NCI-H526 treated with DMSO at 0.1 percent for 48 hours (cell line): ENCODE measurements around the gene DNM2.
"Not testable (repeated sequence)": the region's sequence is repeated elsewhere in the genome, so short reads cannot be mapped to it uniquely, and the experiment has no call there.

Experiments
- DNase-seq: peaks from one replicate; lab custom pipeline; 2025; lab: John Stamatoyannopoulos, UW

DNM2 gene

GRCh38 chr19:10838377-10838776 lies 120.5 kb downstream of the DNM2 start:
- no peak for DNase-seq

- DNase-seq: no peak
These were observed 121.5 kb downstream of the DNM2 start for GRCh38 chr19:10839114-10840050.

GRCh38 chr19:10842788-10843187 lies 124.9 kb downstream of the DNM2 start:
- DNase-seq: no peak

DNA sequence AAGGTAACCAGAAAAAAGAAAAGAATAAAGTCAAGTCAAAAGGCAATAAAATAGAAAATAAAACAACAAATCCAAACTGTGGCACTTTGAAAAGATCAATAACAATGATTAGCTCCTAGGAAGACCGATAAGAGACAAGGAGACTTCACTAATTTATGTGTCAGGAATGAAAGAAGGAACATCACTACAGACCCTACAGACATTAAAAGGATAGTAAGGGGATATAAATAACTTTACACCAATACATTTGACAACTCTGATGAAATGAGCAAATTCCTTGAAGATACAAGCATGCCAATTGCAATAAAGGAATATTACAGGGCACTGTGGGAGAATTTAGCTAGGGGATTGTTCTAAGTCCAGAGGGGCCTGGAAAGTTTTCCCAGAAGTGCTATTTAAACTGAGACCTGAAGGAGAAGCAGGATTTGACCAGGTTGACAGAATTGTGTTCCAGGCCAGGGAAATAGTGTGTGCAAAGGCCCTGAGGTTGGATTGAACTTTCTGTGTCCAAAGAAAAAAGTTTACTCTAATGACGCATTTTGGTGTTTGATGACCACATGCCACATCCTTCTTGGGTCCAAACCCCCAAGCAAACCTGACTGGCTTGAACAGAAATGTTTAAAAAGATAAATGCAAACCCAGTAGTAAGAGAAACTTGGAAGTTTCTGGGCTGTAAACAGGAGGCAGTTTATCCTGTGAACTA lies 128.8 kb downstream of the DNM2 start:
- no peak for DNase-seq

GRCh38 chr19:10848230-10848856 lies 130.5 kb downstream of the DNM2 start, which contains the start of gene C19orf38:
Gene C19orf38 (plus strand): TSS chr19:10848415. CDS start chr19:10848509, 94 bp downstream.
- no peak for DNase-seq

- DNase-seq: no peak
These were observed 132.8 kb downstream of the DNM2 start for GRCh38 chr19:10850631-10851030.

GRCh38 chr19:10852098-10852800 lies 134.4 kb downstream of the DNM2 start:
- DNase-seq: no peak

- no peak for DNase-seq
These were observed 135.1 kb downstream of the DNM2 start for GRCh38 chr19:10852941-10853340.

DNA sequence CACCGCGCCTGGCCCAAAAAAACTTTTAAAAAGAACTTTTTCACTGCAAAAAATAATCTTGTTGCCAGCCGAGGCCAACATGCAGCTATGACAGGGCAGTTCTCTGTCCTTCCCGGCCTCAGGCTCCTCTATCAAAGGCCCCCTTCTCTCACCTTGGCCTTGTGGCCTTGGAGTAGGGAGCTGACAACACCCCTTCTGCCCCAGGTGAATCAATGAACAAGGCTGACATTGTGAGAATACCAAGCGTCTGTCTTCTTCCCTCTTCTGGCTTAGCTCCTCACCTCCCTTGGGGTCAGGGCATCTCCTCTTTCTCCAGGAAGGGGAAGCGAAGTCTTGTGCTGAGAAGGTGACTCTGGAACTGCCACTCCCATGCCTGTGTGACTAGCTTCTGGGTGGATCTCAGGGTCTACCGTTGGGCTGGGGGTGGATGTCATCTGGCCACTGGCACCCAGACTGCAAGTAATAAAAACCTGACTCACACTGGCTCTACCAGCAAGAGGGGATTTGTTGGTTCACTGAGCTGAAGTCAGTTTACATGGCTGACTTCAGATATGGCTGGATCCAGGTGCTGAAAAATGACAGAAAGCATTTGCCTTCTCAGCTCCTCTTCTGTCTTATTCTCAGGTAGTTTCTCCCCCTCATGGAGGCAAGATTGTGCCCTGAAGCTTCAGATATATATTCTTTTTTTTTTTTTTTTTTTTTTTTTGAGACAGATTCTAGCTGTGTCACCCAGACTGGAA lies 136.6 kb downstream of the DNM2 start:
- DNase-seq: no peak

DNA sequence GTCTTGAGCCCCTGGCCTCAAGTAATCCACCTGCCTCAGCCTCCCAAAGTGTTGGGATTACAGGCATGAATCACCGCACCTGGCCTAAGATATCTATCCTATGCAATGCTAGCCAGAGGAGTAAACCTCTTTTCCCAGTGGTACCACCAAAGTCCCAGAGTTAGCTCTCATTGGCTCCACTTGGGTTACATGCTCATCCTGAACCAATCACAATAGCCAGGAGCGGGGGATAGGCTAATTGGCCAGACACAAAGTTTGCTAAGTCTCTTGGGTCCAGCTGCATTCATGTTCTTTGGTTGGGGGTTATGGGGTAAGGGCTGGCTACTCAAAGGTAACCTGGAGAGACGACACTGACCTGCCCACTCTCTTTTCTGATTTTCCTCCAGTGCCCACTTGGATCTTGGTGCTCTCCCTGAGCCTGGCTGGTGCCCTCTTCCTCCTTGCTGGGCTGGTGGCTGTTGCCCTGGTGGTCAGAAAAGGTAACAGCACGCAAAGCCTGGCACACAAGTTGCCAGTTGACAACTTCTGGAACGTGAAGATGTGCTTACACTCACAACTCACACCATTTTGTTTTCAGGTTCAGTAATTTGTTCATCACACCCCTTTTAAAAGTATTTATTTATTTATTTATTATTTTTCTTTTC lies 138.1 kb downstream of the DNM2 start:
- no peak for DNase-seq

- DNase-seq: not testable (repeated sequence)
These were observed 139.0 kb downstream of the DNM2 start for GRCh38 chr19:10856899-10857298.

GRCh38 chr19:10858204-10858828 lies 140.4 kb downstream of the DNM2 start:
- no peak for DNase-seq

DNA sequence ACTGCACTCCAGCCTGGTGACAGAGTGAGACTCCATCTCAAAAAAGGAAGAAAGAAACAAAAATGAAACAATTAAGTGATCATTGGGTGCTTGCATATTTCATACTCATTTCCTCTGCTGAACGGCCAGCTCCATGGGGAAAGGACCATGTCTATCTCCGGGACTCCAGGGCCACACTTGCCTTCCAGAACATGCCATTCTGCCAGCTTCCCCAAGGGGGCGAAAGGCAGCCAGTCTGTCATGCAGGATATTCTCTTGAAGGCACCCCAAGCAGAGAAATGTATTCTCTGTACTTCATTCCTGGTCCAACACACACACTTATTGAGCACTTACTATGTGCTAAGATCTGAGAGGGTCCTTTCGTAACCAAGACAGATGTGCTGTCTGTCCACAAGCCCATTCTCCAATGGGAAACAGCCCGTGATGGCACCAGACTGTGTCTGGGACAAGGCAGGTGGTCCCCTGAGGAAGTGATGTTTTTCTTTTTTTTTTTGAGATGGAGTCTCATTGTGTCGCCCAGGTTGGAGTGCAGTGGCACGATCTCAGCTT lies 143.3 kb downstream of the DNM2 start:
- no peak for DNase-seq

GRCh38 chr19:10862561-10863106 lies 144.8 kb downstream of the DNM2 start:
- no peak for DNase-seq

- no peak for DNase-seq
These were observed 145.3 kb downstream of the DNM2 start for GRCh38 chr19:10863107-10863717.

- DNase-seq: peak; percentile 20
These were observed 146.6 kb downstream of the DNM2 start for GRCh38 chr19:10864538-10864899.

DNA sequence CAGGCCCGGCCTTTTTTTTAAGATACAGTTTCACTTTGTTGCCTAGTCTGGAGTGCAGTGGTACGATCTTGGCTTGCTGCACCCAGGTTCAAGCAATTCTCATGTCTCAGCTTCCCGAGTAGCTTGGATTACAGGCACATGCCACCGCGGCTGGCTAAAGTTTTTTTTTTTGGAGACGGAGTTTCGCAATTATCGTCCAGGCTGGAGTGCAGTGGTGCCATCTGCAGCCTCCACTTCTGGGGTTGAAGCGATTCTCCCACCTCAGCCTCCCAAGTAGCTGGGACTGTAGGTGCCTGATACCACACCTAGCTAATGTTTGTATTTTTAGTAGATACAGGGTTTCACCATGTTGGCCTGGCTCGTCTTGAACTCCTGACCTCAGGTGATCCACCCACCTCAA lies 148.6 kb downstream of the DNM2 start:
- no peak for DNase-seq

DNA sequence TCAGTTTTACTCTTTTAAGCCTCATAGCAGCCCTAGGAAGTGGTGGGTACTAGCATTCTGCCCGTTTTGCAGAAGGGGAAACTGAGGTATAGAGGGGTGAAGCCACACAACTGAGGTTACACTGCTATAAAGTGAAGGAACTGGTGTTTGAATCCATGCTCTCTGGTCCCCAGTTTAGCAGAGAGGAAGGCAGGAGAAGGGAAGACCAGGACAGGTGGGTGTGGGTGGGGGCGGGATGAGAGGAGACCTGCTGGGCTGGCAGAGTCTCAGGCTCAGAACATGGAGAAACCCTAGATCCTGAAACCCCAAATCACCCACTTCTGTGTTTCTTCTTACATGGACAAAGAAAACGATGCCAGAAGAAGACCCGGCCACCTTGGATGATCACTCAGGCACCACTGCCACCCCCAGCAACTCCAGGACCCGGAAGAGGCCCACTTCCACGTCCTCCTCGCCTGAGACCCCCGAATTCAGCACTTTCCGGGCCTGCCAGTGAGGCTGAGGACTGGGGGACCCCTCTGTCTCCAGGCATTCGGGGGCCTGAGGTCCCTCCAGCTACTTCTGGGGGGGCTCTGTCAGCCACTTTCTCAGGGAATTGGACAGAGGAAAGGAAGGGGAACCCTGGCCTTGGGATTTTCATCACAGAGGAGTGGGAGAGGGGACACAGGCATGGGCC lies 151.1 kb downstream of the DNM2 start:
- DNase-seq: no peak

DNA sequence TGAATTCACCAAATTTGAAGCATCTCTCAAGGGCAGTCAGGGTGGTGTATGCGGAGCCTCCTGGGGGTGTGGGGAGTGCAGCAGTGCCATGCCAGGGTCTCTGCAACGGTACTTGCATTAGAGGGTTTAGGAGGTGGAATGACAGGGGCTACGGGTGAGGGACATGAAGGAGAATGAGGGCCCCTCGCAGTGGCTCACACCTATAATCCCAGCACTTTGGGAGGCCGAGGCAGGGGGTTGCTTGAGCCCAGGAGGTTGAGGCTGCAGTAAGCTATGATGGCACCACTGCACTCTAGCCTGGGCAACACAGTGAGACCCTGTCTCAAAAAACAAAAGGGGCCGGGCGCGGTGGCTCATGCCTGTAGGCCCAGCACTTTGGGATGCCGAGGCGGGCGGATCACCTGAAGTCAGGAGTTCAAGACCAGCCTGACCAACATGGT lies 152.0 kb downstream of the DNM2 start:
- DNase-seq: not testable (repeated sequence)
